Naive B cell (primary cell): ENCODE data around the gene SLC25A36. TPM values are rescaled to one million over a fixed set of nuclear protein-coding genes. Genes with fewer than 3 reads are reported as not detected.
"Not testable (repeated sequence)": the region's sequence is repeated elsewhere in the genome, so short reads cannot be mapped to it uniquely, and the experiment has no call there.

Experiments used
- ATAC-seq, 2 donors: fragments of 150-1000 bp; cut with Tn5 transposase; 2 replicates each; pipeline ENCODE4 v1.10.0; 2021; ENCODE audit warnings: low read depth in 2 of 2, mild to moderate bottlenecking in 2 of 2, moderate library complexity in 2 of 2
- DNase-seq: peaks from one replicate; pipeline ENCODE4 v3.0.0; 2022
- H3K27ac Mint-ChIP-seq, 6 donors: one replicate each; pipeline ENCODE4 v1.8.0; 2020 to 2022; ENCODE audit warnings: mild to moderate bottlenecking in 6 of 6, mixed read lengths in 6 of 6, moderate library complexity in 5 of 6, inconsistent platforms in 2 of 6
- H3K27me3 Mint-ChIP-seq, 3 donors: one replicate each; pipeline ENCODE4 v1.8.0; 2021 to 2022; ENCODE audit warnings: mixed read lengths in 3 of 3, mild to moderate bottlenecking in 1 of 3
- H3K36me3 Mint-ChIP-seq, 2 donors: one replicate each; pipeline ENCODE4 v1.8.0; 2020 to 2022; ENCODE audit warnings: mixed read lengths in 2 of 2, inconsistent platforms in 1 of 2, mild to moderate bottlenecking in 1 of 2
- H3K4me1 Mint-ChIP-seq, 3 donors: one replicate each; pipeline ENCODE4 v1.8.0; 2020 to 2022; ENCODE audit warnings: mixed read lengths in 3 of 3, inconsistent platforms in 1 of 3, mild to moderate bottlenecking in 1 of 3, moderate library complexity in 1 of 3
- H3K4me3 Mint-ChIP-seq, 8 donors: one replicate each; pipeline ENCODE4 v1.8.0; 2020 to 2022; ENCODE audit warnings: mild to moderate bottlenecking in 8 of 8, mixed read lengths in 8 of 8, moderate library complexity in 8 of 8, inconsistent platforms in 2 of 8
- H3K9me3 Mint-ChIP-seq, 7 donors: one replicate each; pipeline ENCODE4 v1.8.0; 2020 to 2022; ENCODE audit warnings: mixed read lengths in 7 of 7, mild to moderate bottlenecking in 5 of 7, inconsistent platforms in 2 of 7, moderate library complexity in 1 of 7
- polyA plus RNA-seq, 6 donors: library from polyadenylated mRNA; unstranded; fragments of 300-500 nt; fragmentation: Illumina TruSeq; gene quantifications; one replicate each; pipeline ENCODE4 v1.2.3, GENCODE V29; 2021; ENCODE audit warnings: low read depth in 6 of 6

SLC25A36 gene
- polyA plus RNA-seq, 6 donors from 2014 or later = 21.2 to 78.3 (median 57.5) TPM

DNA sequence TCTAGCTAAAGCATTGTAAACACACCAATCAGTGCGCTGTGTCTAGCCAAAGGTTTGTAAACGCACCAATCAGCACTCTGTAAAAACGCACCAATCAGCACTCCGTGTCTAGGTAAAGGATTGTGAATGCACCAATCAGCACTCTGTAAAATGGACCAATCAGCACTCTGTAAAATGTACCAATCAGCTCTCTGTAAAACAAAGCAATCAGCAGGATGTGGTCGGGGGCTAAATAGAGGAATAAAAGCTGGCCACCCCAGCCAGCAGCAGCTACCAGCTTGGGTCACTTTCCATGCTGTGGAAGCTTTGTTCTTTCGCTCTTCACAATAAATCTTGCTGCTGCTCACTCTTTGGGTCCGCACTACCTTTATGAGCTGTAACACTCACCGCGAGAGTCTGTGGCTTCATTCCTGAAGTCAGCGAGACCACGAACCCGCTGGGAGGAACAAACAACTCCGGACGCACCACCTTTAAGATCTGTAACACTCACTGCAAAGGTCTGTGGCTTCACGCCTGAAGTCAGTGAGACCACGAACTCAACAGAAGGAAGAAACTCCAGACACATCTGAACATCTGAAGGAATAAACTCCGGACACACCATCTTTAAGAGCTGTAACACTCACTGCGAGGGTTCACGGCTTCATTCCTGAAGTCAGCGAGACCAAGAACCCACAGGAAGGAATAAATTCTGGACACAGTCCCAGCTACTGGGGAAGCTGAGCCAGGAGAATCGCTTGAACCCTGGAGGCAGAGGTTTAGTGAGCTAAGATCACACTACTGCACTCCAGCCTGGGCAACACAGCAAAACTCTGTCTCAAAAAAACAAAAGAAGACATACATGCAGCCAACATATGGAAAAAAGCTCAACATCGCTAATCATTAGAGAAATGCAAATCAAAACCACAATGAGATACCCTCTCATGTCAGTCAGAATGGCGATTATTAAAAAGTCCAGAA lies 76.0 kb downstream of the SLC25A36 start:
- not testable (repeated sequence) for ATAC-seq, H3K4me1 Mint-ChIP-seq, DNase-seq, H3K4me3 Mint-ChIP-seq, H3K36me3 Mint-ChIP-seq
- Mint-ChIP-seq H3K9me3 (peaks cover 0 to 17% (median 0%) of the 10 kb centered on the region in 7 donors), H3K27me3 (peaks cover 15 to 21% (median 18%) of the 10 kb centered on the region in 3 donors), H3K27ac (peak overlapping the region in 1 of 6 donors; percentile 6)

DNA sequence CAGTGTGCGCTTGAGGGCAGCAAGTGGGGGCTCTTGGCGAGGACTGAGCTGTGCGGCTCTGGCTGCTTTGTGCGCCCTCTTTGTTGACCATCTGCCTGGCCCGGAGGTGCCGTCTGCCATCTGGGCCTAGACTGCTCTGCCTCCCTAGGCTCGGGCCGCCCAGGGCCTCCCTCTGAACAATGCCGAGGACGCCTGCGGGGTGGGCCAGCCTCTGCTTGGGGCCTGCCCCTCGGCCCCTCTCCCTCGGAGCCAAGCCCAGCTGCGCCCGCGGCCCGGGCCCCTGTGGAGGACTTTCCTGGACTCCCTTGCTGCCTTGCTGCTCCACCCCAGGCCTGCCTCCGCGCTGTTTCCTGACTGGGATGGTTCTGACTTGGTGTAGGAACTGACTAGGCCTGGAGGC lies 77.6 kb downstream of the SLC25A36 start:
- H3K36me3 Mint-ChIP-seq = no peaks in the 10 kb centered on the region
- no peak overlapping the region for H3K4me3 Mint-ChIP-seq
- peaks cover 0 to 17% (median 0%) of the 10 kb centered on the region in 7 donors for H3K9me3 Mint-ChIP-seq
- DNase-seq = no peak
- H3K4me1 Mint-ChIP-seq = no peaks in the 10 kb centered on the region
- no peak for ATAC-seq
- H3K27ac Mint-ChIP-seq = no peak overlapping the region
- peaks cover 9 to 14% (median 13%) of the 10 kb centered on the region in 3 donors for H3K27me3 Mint-ChIP-seq

DNA sequence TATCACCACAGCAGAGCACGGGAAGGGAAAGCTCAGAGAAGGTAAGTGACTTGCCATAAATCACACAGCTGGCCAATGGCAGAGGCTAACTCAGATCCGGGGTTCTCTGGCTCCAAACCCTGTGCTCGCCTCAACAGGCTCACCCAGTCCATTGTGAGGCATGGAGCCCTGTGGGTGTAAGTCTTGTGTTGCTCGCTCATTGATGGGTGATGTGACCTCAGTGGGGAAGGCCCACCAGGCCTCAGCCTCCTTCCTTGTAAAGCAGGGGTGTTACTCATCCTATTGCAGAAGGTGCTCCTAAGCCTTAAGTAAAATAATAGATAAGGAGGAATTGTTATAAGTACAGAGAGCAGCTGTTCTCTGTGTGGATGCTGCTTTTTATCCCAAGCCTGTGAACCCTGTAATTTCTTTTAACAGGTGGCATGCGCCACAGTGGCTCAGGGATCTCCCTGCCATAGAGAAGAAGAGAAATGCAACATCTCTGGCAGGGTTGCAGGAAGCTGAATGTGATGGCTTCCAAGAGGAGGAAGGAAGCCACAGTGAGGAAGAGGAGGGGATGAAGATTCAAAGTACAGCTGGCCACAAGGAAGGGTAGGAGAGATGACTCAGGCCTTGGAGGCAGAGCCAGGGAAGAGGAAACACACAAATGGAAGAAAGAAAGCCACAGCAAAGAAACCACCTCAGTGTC lies 78.7 kb downstream of the SLC25A36 start:
- H3K27me3 Mint-ChIP-seq = peaks cover 4 to 18% (median 13%) of the 10 kb centered on the region in 3 donors
- H3K4me3 Mint-ChIP-seq = no peak overlapping the region
- H3K9me3 Mint-ChIP-seq = peaks cover 0 to 17% (median 0%) of the 10 kb centered on the region in 7 donors
- no peak overlapping the region for H3K27ac Mint-ChIP-seq
- H3K4me1 Mint-ChIP-seq = no peaks in the 10 kb centered on the region
- H3K36me3 Mint-ChIP-seq = no peaks in the 10 kb centered on the region
- no peak for ATAC-seq
- no peak for DNase-seq

DNA sequence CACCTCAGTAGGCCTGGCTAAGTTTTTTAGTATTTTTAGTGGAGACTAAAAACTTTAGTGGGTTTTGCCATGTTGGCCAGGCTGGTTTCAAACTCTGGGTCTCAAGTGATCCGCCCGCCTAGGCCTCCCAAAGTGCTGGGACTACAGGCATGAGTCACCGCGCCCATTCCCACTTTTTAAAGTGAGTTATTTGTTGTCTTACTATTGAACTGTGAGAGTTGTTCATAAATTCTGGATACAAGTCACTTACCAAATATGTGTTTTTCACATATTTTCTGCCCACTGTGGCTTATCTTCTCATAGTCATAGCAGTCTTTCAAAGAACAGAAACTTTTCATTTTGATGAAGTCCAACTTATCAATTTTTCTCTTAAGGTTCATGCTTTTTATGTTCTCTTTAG lies 79.6 kb downstream of the SLC25A36 start:
- no peak overlapping the region for H3K27ac Mint-ChIP-seq
- H3K9me3 Mint-ChIP-seq = peaks cover 0 to 17% (median 0%) of the 10 kb centered on the region in 7 donors
- peaks cover 6 to 11% (median 7%) of the 10 kb centered on the region in 3 donors for H3K27me3 Mint-ChIP-seq
- no peak overlapping the region for H3K4me3 Mint-ChIP-seq
- H3K4me1 Mint-ChIP-seq = no peaks in the 10 kb centered on the region
- ATAC-seq (no peak), DNase-seq (no peak)
- no peaks in the 10 kb centered on the region for H3K36me3 Mint-ChIP-seq

Other genes starting within 250 kb of the SLC25A36 start
- not detected for gene SPSB4, start 109.5 kb downstream of the SLC25A36 start, polyA plus RNA-seq